SK-N-MC (cell line): Measurements from ENCODE around the gene ELMO1.

Experiments used
- DNase-seq: peaks from one replicate; pipeline ENCODE4 v3.0.0-alpha.2; 2011; ENCODE audit warnings: low read depth, low spot score
- H3K27ac ChIP-seq: fragments of 200-600 bp; sonication (generic); 2 replicates; pipeline ENCODE4 v1.5.1; 2016; ENCODE audit warnings: mixed run types
- H3K36me3 ChIP-seq: fragments of 200-600 bp; sonication (generic); 2 replicates; pipeline ENCODE4 v1.6.1; 2017; ENCODE audit warnings: antibody characterized with exemption, low read length, mixed read lengths; ENCODE audit not compliant: insufficient read depth
- H3K4me3 ChIP-seq: fragments of 200-600 bp; sonication (generic); 2 replicates; pipeline ENCODE4 v1.5.1; 2016
- H3K9ac ChIP-seq: fragments of 200-600 bp; sonication (generic); 2 replicates; pipeline ENCODE4 v1.8.0; 2017; ENCODE audit warnings: mixed run types, mixed read lengths; ENCODE audit not compliant: insufficient read length
- H3K9me3 ChIP-seq: fragments of 200-600 bp; sonication (generic); 2 replicates; pipeline ENCODE4 v1.6.1; 2017; ENCODE audit warnings: low read depth, mild to moderate bottlenecking, antibody characterized with exemption, low read length, moderate library complexity, mixed read lengths
- EZH2 ChIP-seq: fragments of 200-600 bp; sonication (generic); IDR thresholded peaks from one replicate; pipeline ENCODE4 v1.6.1; 2017; ENCODE audit warnings: antibody characterized with exemption
- FOXP2 ChIP-seq: optimal IDR thresholded peaks from 2 replicates; pipeline ENCODE3; 2011; ENCODE audit warnings: mild to moderate bottlenecking, moderate library complexity; ENCODE audit not compliant: insufficient read depth; ENCODE audit errors: extremely low read length, control extremely low read depth
- POLR2AphosphoS5 ChIP-seq: IDR thresholded peaks from 2 replicates; pipeline ENCODE4 v1.6.1; 2012; ENCODE audit warnings: mild to moderate bottlenecking, low read depth, low read length, borderline replicate concordance

ELMO1 gene

GRCh38 chr7:37367010-37367409, 81.7 kb downstream of the ELMO1 start:
- Histone ChIP-seq H3K4me3 (no peak overlapping the region), H3K9ac (no peak overlapping the region), H3K9me3 (no peaks in the 10 kb centered on the region), H3K36me3 (no peaks in the 10 kb centered on the region), H3K27ac (no peak overlapping the region)
- no peak for DNase-seq
- TF ChIP-seq POLR2AphosphoS5, result no peak
- TF ChIP-seq FOXP2, result no peak
- TF ChIP-seq EZH2, result no peak

- TF ChIP-seq EZH2 (no peak), POLR2AphosphoS5 (no peak), FOXP2 (no peak)
- no peak for DNase-seq
These were observed 82.2 kb downstream of the ELMO1 start for GRCh38 chr7:37366445-37366844.

GRCh38 chr7:37365405-37365804, 83.3 kb downstream of the ELMO1 start:
- Histone ChIP-seq H3K36me3 (no peaks in the 10 kb centered on the region), H3K27ac (no peak overlapping the region), H3K4me3 (no peak overlapping the region), H3K9ac (no peak overlapping the region), H3K9me3 (no peaks in the 10 kb centered on the region)
- TF ChIP-seq EZH2 (no peak), FOXP2 (no peak), POLR2AphosphoS5 (no peak)
- no peak for DNase-seq

More at GRCh38 chr7:37366445-37366844, 82.2 kb downstream of the ELMO1 start:
- no peaks in the 10 kb centered on the region for H3K9me3 ChIP-seq
- no peak overlapping the region for H3K9ac ChIP-seq
- no peak overlapping the region for H3K27ac ChIP-seq
- no peaks in the 10 kb centered on the region for H3K36me3 ChIP-seq
- H3K4me3 ChIP-seq, result no peak overlapping the region

- Histone ChIP-seq H3K36me3 (no peaks in the 10 kb centered on the region), H3K9ac (no peak overlapping the region), H3K9me3 (no peaks in the 10 kb centered on the region), H3K27ac (no peak overlapping the region), H3K4me3 (no peak overlapping the region)
- TF ChIP-seq EZH2 (no peak), POLR2AphosphoS5 (no peak), FOXP2 (no peak)
- no peak for DNase-seq
These were observed 83.8 kb downstream of the ELMO1 start for GRCh38 chr7:37364856-37365255.

GRCh38 chr7:37363536-37364491, 84.8 kb downstream of the ELMO1 start:
- no peak for TF ChIP-seq FOXP2
- no peak for DNase-seq
- Histone ChIP-seq H3K27ac (no peak overlapping the region), H3K9ac (no peak overlapping the region), H3K36me3 (no peaks in the 10 kb centered on the region), H3K4me3 (no peak overlapping the region), H3K9me3 (no peaks in the 10 kb centered on the region)

- no peak for TF ChIP-seq FOXP2
- no peak for TF ChIP-seq POLR2AphosphoS5
- no peak for TF ChIP-seq EZH2
- Histone ChIP-seq H3K9ac (no peak overlapping the region), H3K9me3 (no peaks in the 10 kb centered on the region), H3K4me3 (no peak overlapping the region), H3K36me3 (no peaks in the 10 kb centered on the region), H3K27ac (no peak overlapping the region)
- DNase-seq, result no peak
These were observed 85.9 kb downstream of the ELMO1 start for GRCh38 chr7:37362802-37363201.

GRCh38 chr7:37360484-37360883, 88.2 kb downstream of the ELMO1 start:
- Histone ChIP-seq H3K27ac (no peak overlapping the region), H3K9ac (no peak overlapping the region), H3K36me3 (no peaks in the 10 kb centered on the region), H3K9me3 (no peaks in the 10 kb centered on the region), H3K4me3 (no peak overlapping the region)
- TF ChIP-seq POLR2AphosphoS5, result no peak
- no peak for TF ChIP-seq FOXP2
- TF ChIP-seq EZH2, result no peak
- no peak for DNase-seq

GRCh38 chr7:37359662-37360444, 88.8 kb downstream of the ELMO1 start:
- Histone ChIP-seq H3K36me3 (no peaks in the 10 kb centered on the region), H3K9me3 (no peaks in the 10 kb centered on the region), H3K27ac (no peak overlapping the region), H3K4me3 (no peak overlapping the region), H3K9ac (no peak overlapping the region)
- no peak for DNase-seq
- TF ChIP-seq FOXP2, result no peak
- TF ChIP-seq POLR2AphosphoS5, result no peak
- TF ChIP-seq EZH2, result no peak
